K562 (cell line): Measurements from ENCODE around the gene TNFAIP3. TPM values are rescaled to one million over a fixed set of nuclear protein-coding genes. Genes with fewer than 3 reads are reported as not detected.

Experiments used
- MTA1 ChIP-seq: fragments of 450-650 bp; IDR thresholded peaks from 2 replicates; pipeline ENCODE4 v1.6.1; 2017; ENCODE audit warnings: borderline replicate concordance
- polyA plus RNA-seq, 8 experiments: library from polyadenylated mRNA; depleted of rRNA in 4 of 8; stranded (reverse) in 5 of 8; unstranded in 3 of 8; fragments of >200 nt; fragmentation: Nextera tagmentation in 2 of 8; fragmentation: Illumina TruSeq in 1 of 8; extraction: Ambion mirVana in 2 of 8; extraction: Trizol in 1 of 8; gene quantifications; 2 replicates each; pipeline versions ENCODE4 v1.2.1 to v1.2.3, GENCODE V29; 2011 to 2014; ENCODE audit warnings: inconsistent platforms in 1 of 8, missing spikeins in 1 of 8
- total RNA-seq, 7 experiments: library from RNA; depleted of rRNA in 6 of 7; stranded (reverse); fragments of >200 nt in 6 of 7; fragmentation: Illumina TruSeq in 2 of 7; extraction: Trizol in 2 of 7; gene quantifications; 2 replicates each; pipeline versions ENCODE4 v1.2.1 to v1.2.3, GENCODE V29; 2011 to 2021; ENCODE audit warnings: low replicate concordance in 1 of 7
- TF ChIP-seq, protein P1 (sequence below), 2 experiments: fragments of 450-650 bp in 1 of 2; sonication (generic) in 1 of 2; formaldehyde crosslinking in 1 of 2; IDR thresholded peaks; 2 replicates each; pipeline versions ENCODE4 v1.7.1 to v1.9.0; 2016 to 2022; ENCODE audit warnings: inconsistent platforms in 1 of 2, mild to moderate bottlenecking in 1 of 2, missing genetic modification reagents in 1 of 2
- TF ChIP-seq, protein P2 (sequence below): fragments of 250-450 bp; sonication (Bioruptor Pico); IDR thresholded peaks from 2 replicates; pipeline ENCODE4 v1.5.0; 2020; ENCODE audit warnings: mild to moderate bottlenecking, borderline replicate concordance

Gene TNFAIP3
- total and polyA plus RNA-seq, 9 of the 15 experiments (the other 6 are each of a cell fraction or from before 2014, with no cell fraction given): 0.79 to 17.0 (median 6.4) TPM

DNA sequence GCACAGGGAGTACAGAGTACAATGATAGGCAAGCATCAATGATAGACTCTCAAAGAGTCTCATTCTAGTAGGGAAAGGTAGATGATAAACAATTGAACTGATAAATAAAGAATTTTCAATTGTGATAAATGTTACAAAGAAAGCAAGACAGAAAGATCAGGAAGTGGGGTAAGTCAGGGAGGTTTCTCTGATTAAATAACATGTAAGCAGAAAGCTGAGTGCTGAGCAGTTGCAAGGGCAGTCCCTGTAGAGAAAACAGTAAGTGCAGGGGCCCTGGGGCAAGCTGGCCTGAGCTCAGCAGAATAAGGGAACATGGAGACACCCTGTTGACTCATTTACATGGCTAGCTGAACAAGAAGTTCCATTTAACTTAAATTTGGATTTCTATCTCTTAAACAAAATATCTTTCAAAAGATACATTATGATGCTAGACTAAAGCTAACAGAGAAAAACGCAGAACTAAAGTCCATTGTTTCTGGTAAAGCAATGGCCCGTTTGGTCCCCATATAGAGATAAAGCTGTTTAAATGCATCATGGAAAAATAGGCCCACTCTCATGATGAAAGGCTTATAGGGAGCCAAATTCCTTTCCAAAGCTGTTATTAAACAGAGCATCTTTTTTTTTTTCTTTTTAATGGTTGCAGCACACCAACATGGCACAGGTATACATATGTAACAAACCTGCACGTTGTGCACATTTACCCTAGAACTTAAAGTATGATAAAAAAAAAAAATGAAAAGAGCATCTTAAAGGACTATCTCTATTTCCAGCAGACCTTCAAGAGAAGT lies 5.3 kb upstream of the TNFAIP3 start (continued):
- TF ChIP-seq, protein P1, sequence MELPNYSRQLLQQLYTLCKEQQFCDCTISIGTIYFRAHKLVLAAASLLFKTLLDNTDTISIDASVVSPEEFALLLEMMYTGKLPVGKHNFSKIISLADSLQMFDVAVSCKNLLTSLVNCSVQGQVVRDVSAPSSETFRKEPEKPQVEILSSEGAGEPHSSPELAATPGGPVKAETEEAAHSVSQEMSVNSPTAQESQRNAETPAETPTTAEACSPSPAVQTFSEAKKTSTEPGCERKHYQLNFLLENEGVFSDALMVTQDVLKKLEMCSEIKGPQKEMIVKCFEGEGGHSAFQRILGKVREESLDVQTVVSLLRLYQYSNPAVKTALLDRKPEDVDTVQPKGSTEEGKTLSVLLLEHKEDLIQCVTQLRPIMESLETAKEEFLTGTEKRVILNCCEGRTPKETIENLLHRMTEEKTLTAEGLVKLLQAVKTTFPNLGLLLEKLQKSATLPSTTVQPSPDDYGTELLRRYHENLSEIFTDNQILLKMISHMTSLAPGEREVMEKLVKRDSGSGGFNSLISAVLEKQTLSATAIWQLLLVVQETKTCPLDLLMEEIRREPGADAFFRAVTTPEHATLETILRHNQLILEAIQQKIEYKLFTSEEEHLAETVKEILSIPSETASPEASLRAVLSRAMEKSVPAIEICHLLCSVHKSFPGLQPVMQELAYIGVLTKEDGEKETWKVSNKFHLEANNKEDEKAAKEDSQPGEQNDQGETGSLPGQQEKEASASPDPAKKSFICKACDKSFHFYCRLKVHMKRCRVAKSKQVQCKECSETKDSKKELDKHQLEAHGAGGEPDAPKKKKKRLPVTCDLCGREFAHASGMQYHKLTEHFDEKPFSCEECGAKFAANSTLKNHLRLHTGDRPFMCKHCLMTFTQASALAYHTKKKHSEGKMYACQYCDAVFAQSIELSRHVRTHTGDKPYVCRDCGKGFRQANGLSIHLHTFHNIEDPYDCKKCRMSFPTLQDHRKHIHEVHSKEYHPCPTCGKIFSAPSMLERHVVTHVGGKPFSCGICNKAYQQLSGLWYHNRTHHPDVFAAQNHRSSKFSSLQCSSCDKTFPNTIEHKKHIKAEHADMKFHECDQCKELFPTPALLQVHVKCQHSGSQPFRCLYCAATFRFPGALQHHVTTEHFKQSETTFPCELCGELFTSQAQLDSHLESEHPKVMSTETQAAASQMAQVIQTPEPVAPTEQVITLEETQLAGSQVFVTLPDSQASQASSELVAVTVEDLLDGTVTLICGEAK (IDR thresholded peaks at IDR 0.05): no peak
- TF ChIP-seq, protein P1 (CRISPR knock-in tag; IDR thresholded peaks at IDR 0.05): no peak
- TF ChIP-seq, protein P2, sequence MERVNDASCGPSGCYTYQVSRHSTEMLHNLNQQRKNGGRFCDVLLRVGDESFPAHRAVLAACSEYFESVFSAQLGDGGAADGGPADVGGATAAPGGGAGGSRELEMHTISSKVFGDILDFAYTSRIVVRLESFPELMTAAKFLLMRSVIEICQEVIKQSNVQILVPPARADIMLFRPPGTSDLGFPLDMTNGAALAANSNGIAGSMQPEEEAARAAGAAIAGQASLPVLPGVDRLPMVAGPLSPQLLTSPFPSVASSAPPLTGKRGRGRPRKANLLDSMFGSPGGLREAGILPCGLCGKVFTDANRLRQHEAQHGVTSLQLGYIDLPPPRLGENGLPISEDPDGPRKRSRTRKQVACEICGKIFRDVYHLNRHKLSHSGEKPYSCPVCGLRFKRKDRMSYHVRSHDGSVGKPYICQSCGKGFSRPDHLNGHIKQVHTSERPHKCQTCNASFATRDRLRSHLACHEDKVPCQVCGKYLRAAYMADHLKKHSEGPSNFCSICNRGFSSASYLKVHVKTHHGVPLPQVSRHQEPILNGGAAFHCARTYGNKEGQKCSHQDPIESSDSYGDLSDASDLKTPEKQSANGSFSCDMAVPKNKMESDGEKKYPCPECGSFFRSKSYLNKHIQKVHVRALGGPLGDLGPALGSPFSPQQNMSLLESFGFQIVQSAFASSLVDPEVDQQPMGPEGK (CRISPR knock-in tag): no peak
- TF ChIP-seq MTA1: peak; percentile 43; the same call in 1 of the 2 replicates
